Loucy (cell line): ENCODE data around the gene NSD2.

Experiments used
- H2AFZ ChIP-seq: fragments of 200-600 bp; sonication (generic); 2 replicates; pipeline ENCODE4 v1.6.0; 2016; ENCODE audit warnings: antibody characterized with exemption, mild to moderate bottlenecking, low read length, moderate library complexity
- H3F3A ChIP-seq: fragments of 200-600 bp; 2 replicates; pipeline ENCODE4 v1.6.0; 2016; ENCODE audit warnings: antibody characterized with exemption, low read depth, mild to moderate bottlenecking
- H3K27me3 ChIP-seq: fragments of 200-600 bp; sonication (generic); 2 replicates; pipeline ENCODE4 v1.6.1; 2014; ENCODE audit warnings: low read length, mild to moderate bottlenecking; ENCODE audit not compliant: insufficient read depth, poor library complexity, severe bottlenecking
- H3K36me3 ChIP-seq: fragments of 200-600 bp; sonication (generic); 2 replicates; pipeline ENCODE4 v1.6.1; 2016; ENCODE audit warnings: low read length; ENCODE audit not compliant: insufficient read depth
- H3K4me1 ChIP-seq: fragments of 200-600 bp; sonication (generic); 2 replicates; pipeline ENCODE4 v1.5.1; 2014; ENCODE audit warnings: low read length, mild to moderate bottlenecking; ENCODE audit not compliant: insufficient read depth, poor library complexity, severe bottlenecking
- H3K4me2 ChIP-seq: fragments of 200-600 bp; sonication (generic); 2 replicates; pipeline ENCODE4 v1.6.0; 2014; ENCODE audit warnings: antibody characterized with exemption, low read length, low read depth, mild to moderate bottlenecking; ENCODE audit not compliant: poor library complexity, severe bottlenecking
- H3K4me3 ChIP-seq: fragments of 200-600 bp; sonication (generic); 2 replicates; pipeline ENCODE4 v1.5.1; 2014; ENCODE audit warnings: low read length, mild to moderate bottlenecking, mixed read lengths; ENCODE audit not compliant: poor library complexity, severe bottlenecking
- H3K79me2 ChIP-seq: fragments of 200-600 bp; sonication (generic); 2 replicates; pipeline ENCODE4 v1.6.1; 2014; ENCODE audit warnings: low read length; ENCODE audit not compliant: insufficient read depth
- H3K9ac ChIP-seq: fragments of 200-600 bp; sonication (generic); 2 replicates; pipeline ENCODE4 v1.6.0; 2014; ENCODE audit warnings: mild to moderate bottlenecking, low read depth, low read length, moderate library complexity; ENCODE audit not compliant: poor library complexity, severe bottlenecking
- H3K9me2 ChIP-seq: fragments of 200-600 bp; sonication (generic); replicated peaks from 2 replicates; pipeline ENCODE4 v1.6.1; 2016; ENCODE audit warnings: low read depth, low read length, mixed read lengths
- H3K9me3 ChIP-seq: fragments of 200-600 bp; sonication (generic); 2 replicates; pipeline ENCODE4 v1.6.1; 2014; ENCODE audit warnings: mild to moderate bottlenecking, antibody characterized with exemption, low read length, low read depth; ENCODE audit not compliant: insufficient read depth
- H4K20me1 ChIP-seq: fragments of 200-600 bp; sonication (generic); 2 replicates; pipeline ENCODE4 v1.6.0; 2014; ENCODE audit warnings: antibody characterized with exemption, low read length, mild to moderate bottlenecking; ENCODE audit not compliant: insufficient read depth, poor library complexity, severe bottlenecking
- CTCF ChIP-seq: fragments of 200-600 bp; sonication (generic); conservative IDR thresholded peaks from 2 replicates; pipeline ENCODE4 v1.5.1; 2014; ENCODE audit warnings: mild to moderate bottlenecking, antibody characterized with exemption, low read length
- EZH2phosphoT487 ChIP-seq: fragments of 200-600 bp; IDR thresholded peaks from 2 replicates; pipeline ENCODE4 v1.6.1; 2018; ENCODE audit warnings: antibody characterized with exemption, mild to moderate bottlenecking, moderate library complexity, borderline replicate concordance

The NSD2 gene

GRCh38 chr4:1895971-1896657, 24.9 kb downstream of the NSD2 start:
- TF ChIP-seq CTCF (no peak), EZH2phosphoT487 (no peak)
- Histone ChIP-seq H2AFZ (no peak overlapping the region), H3F3A (peaks cover 4% of the 10 kb centered on the region; the same call in 1 of the 2 replicates), H3K4me2 (no peak overlapping the region), H3K36me3 (peaks cover 39% of the 10 kb centered on the region), H3K4me3 (no peak overlapping the region), H3K9me3 (no peaks in the 10 kb centered on the region), H3K27me3 (no peaks in the 10 kb centered on the region), H3K9ac (no peak overlapping the region), H3K4me1 (no peaks in the 10 kb centered on the region), H3K79me2 (peaks cover 98% of the 10 kb centered on the region), H4K20me1 (peaks cover 84% of the 10 kb centered on the region), H3K9me2 (no peaks in the 10 kb centered on the region)

- Histone ChIP-seq H3K9ac (no peak overlapping the region), H3K27me3 (no peaks in the 10 kb centered on the region), H3K79me2 (peaks cover 98% of the 10 kb centered on the region), H3K4me1 (no peaks in the 10 kb centered on the region), H4K20me1 (peaks cover 86% of the 10 kb centered on the region), H3K9me2 (no peaks in the 10 kb centered on the region), H3K4me2 (no peak overlapping the region), H3K9me3 (no peaks in the 10 kb centered on the region), H3K4me3 (no peak overlapping the region), H3K36me3 (peaks cover 45% of the 10 kb centered on the region), H3F3A (peaks cover 4% of the 10 kb centered on the region; the same call in 1 of the 2 replicates), H2AFZ (no peak overlapping the region)
- TF ChIP-seq CTCF (no peak), EZH2phosphoT487 (no peak)
Measured at GRCh38 chr4:1896658-1896991, 25.4 kb downstream of the NSD2 start.

- Histone ChIP-seq H3K4me1 (no peaks in the 10 kb centered on the region), H3K9me2 (no peaks in the 10 kb centered on the region), H3K79me2 (peaks cover 97% of the 10 kb centered on the region), H3K9ac (no peak overlapping the region), H3K9me3 (no peaks in the 10 kb centered on the region), H3K4me3 (no peak overlapping the region), H4K20me1 (peaks cover 82% of the 10 kb centered on the region), H3F3A (peaks cover 4% of the 10 kb centered on the region; the same call in 1 of the 2 replicates), H3K36me3 (peaks cover 56% of the 10 kb centered on the region), H3K4me2 (no peak overlapping the region), H3K27me3 (no peaks in the 10 kb centered on the region), H2AFZ (no peak overlapping the region)
- no peak for TF ChIP-seq CTCF
- TF ChIP-seq EZH2phosphoT487: no peak
Measured at GRCh38 chr4:1898007-1898406, 26.8 kb downstream of the NSD2 start.
